ENCODE measurements around the gene CCR7. TPM values are rescaled to one million over a fixed set of nuclear protein-coding genes. Genes with fewer than 3 reads are reported as not detected.

The CCR7 gene
- total and polyA plus RNA-seq, 11 donors, result 0.09 to 2.2 (median 0.23) TPM; not detected in 3

- H3K4me3 ChIP-seq, result no peak overlapping the region
- H3K27ac ChIP-seq, result peak overlapping the region in 3 of 12 donors; percentile 22 to 71 (median 56)
- intact Hi-C loops (cut with DNase I), result no loop called here
- peaks cover 0 to 20% (median 0%) of the 10 kb centered on the region in 12 donors for H3K4me1 ChIP-seq
- WGBS, 4 donors, result 77 to 94% (median 85%) methylated on average over 5 of the region's 5 CpGs
- H3K27me3 ChIP-seq, result no peaks in the 10 kb centered on the region
- TF ChIP-seq CTCF (IDR thresholded peaks at IDR 0.05) (no peak), POLR2A (IDR thresholded peaks at IDR 0.05) (no peak)
- H3K36me3 ChIP-seq, result no peaks in the 10 kb centered on the region
- ATAC-seq (no peak), DNase-seq (no peak)
- H3K9me3 ChIP-seq, result no peaks in the 10 kb centered on the region
Measured at GRCh38 chr17:40598301-40598618, 33.0 kb upstream of the CCR7 start.

DNA sequence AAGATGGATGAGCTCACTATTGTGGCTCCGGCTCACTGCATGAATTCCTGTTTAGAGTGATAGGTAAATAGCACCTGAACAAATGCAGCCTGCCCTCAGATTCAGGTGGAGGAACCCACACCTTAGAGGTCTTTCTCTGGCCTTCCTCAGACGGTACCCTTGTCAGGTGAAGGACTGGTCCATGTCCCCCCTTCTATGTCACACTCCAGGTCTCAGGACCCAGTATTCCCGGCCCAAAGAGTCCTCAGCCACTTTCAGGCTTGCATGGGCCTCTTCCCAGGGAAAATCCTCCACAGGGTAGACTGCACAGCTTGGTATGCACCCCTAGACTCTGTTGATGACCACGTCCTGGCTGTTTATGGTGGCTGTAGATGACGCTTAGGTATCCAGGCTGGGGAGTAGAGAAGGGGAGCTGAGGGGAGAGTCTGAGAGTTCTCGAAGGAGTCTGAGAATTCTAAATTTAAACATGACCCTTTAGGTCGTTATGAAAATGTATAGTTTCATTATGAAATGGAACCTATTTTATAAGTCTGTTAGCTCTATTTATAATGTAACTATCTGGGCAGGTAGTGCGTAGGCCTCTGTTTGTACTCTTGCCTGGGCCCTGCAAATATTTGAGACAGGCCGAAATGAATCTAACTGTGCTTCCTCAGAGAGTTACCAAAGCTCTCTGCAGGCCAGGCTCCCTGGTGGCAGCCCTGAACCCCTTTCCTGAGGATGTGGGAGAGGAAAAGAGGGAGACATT lies 32.5 kb upstream of the CCR7 start:
- Histone ChIP-seq H3K27ac (peak overlapping the region in 3 of 12 donors; percentile 22 to 71 (median 56)), H3K4me3 (no peak overlapping the region), H3K4me1 (peaks cover 0 to 20% (median 0%) of the 10 kb centered on the region in 12 donors), H3K9me3 (no peaks in the 10 kb centered on the region), H3K36me3 (no peaks in the 10 kb centered on the region), H3K27me3 (no peaks in the 10 kb centered on the region)
- no peak for TF ChIP-seq POLR2A (IDR thresholded peaks at IDR 0.05)
- intact Hi-C loops (cut with DNase I), result no loop called here
- no peak for ATAC-seq
- WGBS, 4 donors, result 92 to 94% (median 93%) methylated on average over 9 of the region's 9 CpGs
- DNase-seq, result no peak

DNA sequence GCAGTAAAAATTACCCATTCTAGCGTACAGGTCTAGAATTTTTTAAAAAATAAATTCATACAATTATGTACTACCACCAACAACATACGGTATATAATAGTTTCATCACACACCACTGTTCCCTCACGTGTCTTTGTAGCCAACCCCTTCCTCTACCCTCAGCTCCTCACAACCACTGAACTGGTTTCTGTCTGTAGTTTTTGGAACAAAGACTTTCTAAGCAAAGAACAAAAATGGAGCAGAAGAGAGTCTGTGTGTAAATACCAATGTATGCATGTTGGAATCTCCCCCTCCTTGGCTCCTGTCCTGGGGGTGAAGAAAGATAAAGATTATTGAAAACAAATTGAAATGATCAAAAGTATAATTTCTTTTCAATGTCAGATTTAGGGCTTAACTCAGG lies 31.9 kb upstream of the CCR7 start:
- ATAC-seq (no peak), DNase-seq (no peak)
- H3K4me3 ChIP-seq, result no peak overlapping the region
- TF ChIP-seq CTCF (IDR thresholded peaks at IDR 0.05) (no peak), POLR2A (IDR thresholded peaks at IDR 0.05) (no peak)
- no peaks in the 10 kb centered on the region for H3K9me3 ChIP-seq
- H3K36me3 ChIP-seq, result no peaks in the 10 kb centered on the region
- no peak overlapping the region for H3K27ac ChIP-seq
- H3K4me1 ChIP-seq, result peaks cover 0 to 20% (median 0%) of the 10 kb centered on the region in 12 donors
- H3K27me3 ChIP-seq, result no peaks in the 10 kb centered on the region
- intact Hi-C loops (cut with DNase I), result no loop called here
- WGBS, 4 donors, result 92 to 95% (median 94%) methylated on average over 3 of the region's 3 CpGs

GRCh38 chr17:40596261-40596919 lies 31.1 kb upstream of the CCR7 start:
- Histone ChIP-seq H3K27me3 (no peaks in the 10 kb centered on the region), H3K4me1 (peaks cover 0 to 20% (median 0%) of the 10 kb centered on the region in 12 donors), H3K4me3 (no peak overlapping the region), H3K27ac (no peak overlapping the region), H3K9me3 (no peaks in the 10 kb centered on the region), H3K36me3 (no peaks in the 10 kb centered on the region)
- ATAC-seq, result no peak
- TF ChIP-seq POLR2A (IDR thresholded peaks at IDR 0.05), result no peak
- no peak for TF ChIP-seq CTCF (IDR thresholded peaks at IDR 0.05)
- intact Hi-C loops (cut with DNase I), result no loop called here
- DNase-seq, result no peak
- WGBS, 4 donors, result 81 to 84% (median 83%) methylated on average over 7 of the region's 7 CpGs
